Measurements from ENCODE around the gene PHACTR1.

DNA sequence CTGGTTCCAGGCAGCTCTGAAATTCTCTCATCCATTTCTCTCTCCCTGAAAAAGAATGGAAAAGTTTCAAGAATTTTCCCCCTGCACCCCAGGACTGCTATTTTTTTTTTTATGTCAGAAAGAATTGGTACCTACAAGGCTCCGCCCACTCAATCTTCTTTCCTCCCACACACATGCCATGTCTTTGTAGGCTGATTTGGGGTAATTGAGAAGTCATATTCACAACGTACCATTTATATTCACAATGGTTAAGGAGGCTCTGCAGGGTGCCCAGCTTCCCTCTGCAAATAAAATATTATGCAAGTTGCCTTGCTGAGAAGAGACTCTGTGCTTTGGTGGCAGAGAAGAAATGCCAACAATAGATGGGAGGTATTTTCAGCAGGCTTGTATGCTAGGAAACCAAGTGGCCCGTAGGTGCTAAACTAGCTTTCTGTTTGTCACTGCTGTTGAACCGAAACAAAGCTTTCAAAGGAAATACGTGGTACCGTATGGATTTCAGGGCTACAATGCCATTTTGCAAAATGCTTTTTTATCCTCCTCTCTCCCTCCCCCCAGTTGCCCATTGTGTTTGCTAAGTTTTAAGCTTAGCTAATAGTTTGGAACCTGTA is 150.0 kb downstream of the PHACTR1 start:
- TF ChIP-seq, protein P1, sequence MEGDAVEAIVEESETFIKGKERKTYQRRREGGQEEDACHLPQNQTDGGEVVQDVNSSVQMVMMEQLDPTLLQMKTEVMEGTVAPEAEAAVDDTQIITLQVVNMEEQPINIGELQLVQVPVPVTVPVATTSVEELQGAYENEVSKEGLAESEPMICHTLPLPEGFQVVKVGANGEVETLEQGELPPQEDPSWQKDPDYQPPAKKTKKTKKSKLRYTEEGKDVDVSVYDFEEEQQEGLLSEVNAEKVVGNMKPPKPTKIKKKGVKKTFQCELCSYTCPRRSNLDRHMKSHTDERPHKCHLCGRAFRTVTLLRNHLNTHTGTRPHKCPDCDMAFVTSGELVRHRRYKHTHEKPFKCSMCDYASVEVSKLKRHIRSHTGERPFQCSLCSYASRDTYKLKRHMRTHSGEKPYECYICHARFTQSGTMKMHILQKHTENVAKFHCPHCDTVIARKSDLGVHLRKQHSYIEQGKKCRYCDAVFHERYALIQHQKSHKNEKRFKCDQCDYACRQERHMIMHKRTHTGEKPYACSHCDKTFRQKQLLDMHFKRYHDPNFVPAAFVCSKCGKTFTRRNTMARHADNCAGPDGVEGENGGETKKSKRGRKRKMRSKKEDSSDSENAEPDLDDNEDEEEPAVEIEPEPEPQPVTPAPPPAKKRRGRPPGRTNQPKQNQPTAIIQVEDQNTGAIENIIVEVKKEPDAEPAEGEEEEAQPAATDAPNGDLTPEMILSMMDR (conservative IDR thresholded peaks at IDR 0.05; ENCODE audit: low read depth, low read length): no peak
- TF ChIP-seq EZH2 (IDR thresholded peaks at IDR 0.05; ENCODE audit: borderline replicate concordance, low read depth, low read length, poor library complexity, severe bottlenecking): no peak
